Measurements from ENCODE around the gene TLR8.
"Not testable (repeated sequence)": the region's sequence is repeated elsewhere in the genome, so short reads cannot be mapped to it uniquely, and the experiment has no call there.

TLR8 gene

GRCh38 chrX:12898073-12898472, 8.3 kb upstream of the TLR8 start:
- DNase-seq (ENCODE audit: low spot score): no peak

GRCh38 chrX:12899506-12899905, 6.9 kb upstream of the TLR8 start:
- DNase-seq (ENCODE audit: low spot score): no peak

GRCh38 chrX:12901486-12901885, 4.9 kb upstream of the TLR8 start:
- peak; percentile 74 for DNase-seq (ENCODE audit: low spot score)

GRCh38 chrX:12903646-12904045, 2.8 kb upstream of the TLR8 start:
- peak; percentile 24 for DNase-seq (ENCODE audit: low spot score)

- no peak for DNase-seq (ENCODE audit: low spot score)
Observed at GRCh38 chrX:12910423-12911121, 4.2 kb downstream of the TLR8 start.

GRCh38 chrX:12911122-12911470, 4.7 kb downstream of the TLR8 start:
- DNase-seq (ENCODE audit: low spot score): no peak

- DNase-seq (ENCODE audit: low spot score): no peak
Observed at GRCh38 chrX:12912791-12913482, 6.5 kb downstream of the TLR8 start.

- no peak for DNase-seq (ENCODE audit: low spot score)
Observed at GRCh38 chrX:12917753-12918152, 11.3 kb downstream of the TLR8 start.

- no peak for DNase-seq (ENCODE audit: low spot score)
Observed at GRCh38 chrX:12919051-12919450, 12.6 kb downstream of the TLR8 start.

GRCh38 chrX:12919620-12920019, 13.2 kb downstream of the TLR8 start:
- no peak for DNase-seq (ENCODE audit: low spot score)

- DNase-seq (ENCODE audit: low spot score): no peak
Observed at GRCh38 chrX:12920990-12921389, 14.6 kb downstream of the TLR8 start.

- no peak for DNase-seq (ENCODE audit: low spot score)
Observed at GRCh38 chrX:12921886-12922598, 15.6 kb downstream of the TLR8 start.

GRCh38 chrX:12922599-12922919, 16.1 kb downstream of the TLR8 start:
- DNase-seq (ENCODE audit: low spot score): no peak

GRCh38 chrX:12929701-12930100, 23.3 kb downstream of the TLR8 start:
- DNase-seq (ENCODE audit: low spot score): no peak

- DNase-seq (ENCODE audit: low spot score): no peak
Observed at GRCh38 chrX:12930150-12930549, 23.7 kb downstream of the TLR8 start.

GRCh38 chrX:12932244-12932643, 25.8 kb downstream of the TLR8 start:
- DNase-seq (ENCODE audit: low spot score): no peak

- DNase-seq (ENCODE audit: low spot score): no peak
Observed at GRCh38 chrX:12934850-12935249, 28.4 kb downstream of the TLR8 start.

GRCh38 chrX:12936947-12937346, 30.5 kb downstream of the TLR8 start:
- DNase-seq (ENCODE audit: low spot score): no peak

- not testable (repeated sequence) for DNase-seq (ENCODE audit: low spot score)
Observed at GRCh38 chrX:12940471-12940870, 34.1 kb downstream of the TLR8 start.

- DNase-seq (ENCODE audit: low spot score): not testable (repeated sequence)
Observed at GRCh38 chrX:12943592-12943991, 37.2 kb downstream of the TLR8 start.

GRCh38 chrX:12944452-12944851, 38.0 kb downstream of the TLR8 start:
- not testable (repeated sequence) for DNase-seq (ENCODE audit: low spot score)

- DNase-seq (ENCODE audit: low spot score): no peak
Observed at GRCh38 chrX:12945494-12945893, 39.1 kb downstream of the TLR8 start.

GRCh38 chrX:12946406-12946805, 40.0 kb downstream of the TLR8 start:
- no peak for DNase-seq (ENCODE audit: low spot score)

Measured in AG08395 (cell line).